Common myeloid progenitor, CD34-positive (primary cell): ENCODE results near the gene PLEKHM3.

Experiments used
- CTCF ChIA-PET: fragments of 350-600 bp; sonication (Branson Sonifier 250); formaldehyde crosslinking; loops from one replicate; lab custom pipeline; 2021; ENCODE audit warnings: antibody characterized with exemption; lab: Charles Lee
- POLR2A ChIA-PET: fragments of 350-600 bp; sonication (Branson Sonifier 250); formaldehyde crosslinking; loops from one replicate; lab custom pipeline; 2021; ENCODE audit warnings: antibody characterized with exemption; lab: Charles Lee
- DNase-seq, 3 donors: peaks; one replicate each; pipeline versions ENCODE4 v3.0.0 to v3.0.0-alpha.2; 2013
- H3K27ac ChIP-seq, 2 experiments: 1 replicate in 1 of 2; 2 replicates in 1 of 2; pipeline ENCODE4 v1.7.0; 2013; ENCODE audit warnings: inconsistent platforms in 2 of 2, low read length in 2 of 2, mild to moderate bottlenecking in 2 of 2, low read depth in 1 of 2, moderate library complexity in 1 of 2; ENCODE audit not compliant: severe bottlenecking in 2 of 2, insufficient read depth in 1 of 2, poor library complexity in 1 of 2
- H3K27me3 ChIP-seq, 5 experiments: replicated peaks in 2 of 5; 1 replicate in 3 of 5; 2 replicates in 2 of 5; pipeline versions ENCODE4 v1.6.1 to v1.7.0; 2013; ENCODE audit warnings: low read length in 4 of 5, mild to moderate bottlenecking in 2 of 5, moderate library complexity in 2 of 5, inconsistent platforms in 1 of 5; ENCODE audit not compliant: insufficient read depth in 5 of 5, control insufficient read depth in 4 of 5
- H3K36me3 ChIP-seq, 4 experiments: 1 replicate in 2 of 4; 2 replicates in 2 of 4; pipeline versions ENCODE4 v1.6.1 to v1.7.0; 2013; ENCODE audit warnings: low read length in 3 of 4, control low read depth in 1 of 4, mild to moderate bottlenecking in 1 of 4; ENCODE audit not compliant: control insufficient read depth in 4 of 4, insufficient read depth in 4 of 4
- H3K4me1 ChIP-seq, 4 experiments: 1 replicate in 3 of 4; 2 replicates in 1 of 4; pipeline versions ENCODE4 v1.6.1 to v1.7.1; 2013; ENCODE audit warnings: low read length in 3 of 4, mild to moderate bottlenecking in 3 of 4, control low read depth in 1 of 4, inconsistent platforms in 1 of 4, moderate library complexity in 1 of 4; ENCODE audit not compliant: control insufficient read depth in 4 of 4, insufficient read depth in 4 of 4; ENCODE audit errors: control extremely low read depth in 1 of 4
- H3K4me3 ChIP-seq, 7 experiments: 1 replicate in 4 of 7; 2 replicates in 3 of 7; pipeline versions ENCODE4 v1.5.1 to v1.7.0; 2013; ENCODE audit warnings: mild to moderate bottlenecking in 7 of 7, low read length in 6 of 7, moderate library complexity in 6 of 7, inconsistent platforms in 2 of 7, low read depth in 2 of 7, control low read depth in 1 of 7; ENCODE audit not compliant: insufficient read depth in 4 of 7, control insufficient read depth in 1 of 7; ENCODE audit errors: extremely low read depth in 1 of 7
- H3K9me3 ChIP-seq, 5 experiments: 1 replicate in 4 of 5; 2 replicates in 1 of 5; pipeline versions ENCODE4 v1.6.1 to v1.7.1; 2013; ENCODE audit warnings: low read length in 4 of 5, mild to moderate bottlenecking in 2 of 5, inconsistent platforms in 1 of 5, low read depth in 1 of 5, moderate library complexity in 1 of 5; ENCODE audit not compliant: control insufficient read depth in 4 of 5, insufficient read depth in 2 of 5; ENCODE audit errors: control extremely low read depth in 1 of 5
- WGBS: methylation state at CpG from one replicate; pipeline ENCODE4 v1.1.5; 2013; ENCODE audit not compliant: insufficient coverage; 5-methylcytosine and 5-hydroxymethylcytosine counted together

PLEKHM3 gene

GRCh38 chr2:207905546-207905945 is 119.8 kb downstream of the PLEKHM3 start:
- ChIA-PET CTCF (interaction anchor here (1.1 kb wide), 1 partner anchor 12 kb away, joined by 4 read pairs; no protein-coding TSS in a partner anchor), POLR2A (no interaction called here)

GRCh38 chr2:207903236-207903635 is 122.1 kb downstream of the PLEKHM3 start:
- H3K4me3 ChIP-seq, result no peak overlapping the region
- no peak overlapping the region for H3K27ac ChIP-seq
- ChIA-PET CTCF (no interaction called here), POLR2A (no interaction called here)
- no peaks in the 10 kb centered on the region for H3K4me1 ChIP-seq
- H3K27me3 ChIP-seq, result no peaks in the 10 kb centered on the region
- peaks cover 3 to 12% (median 8%) of the 10 kb centered on the region in 4 experiments for H3K36me3 ChIP-seq
- H3K9me3 ChIP-seq, result no peaks in the 10 kb centered on the region
- WGBS, result no CpG with 5 or more reads among the region's 3 CpGs
- DNase-seq, result no peak

More at GRCh38 chr2:207905546-207905945, 119.8 kb downstream of the PLEKHM3 start:
- Histone ChIP-seq H3K9me3 (no peaks in the 10 kb centered on the region), H3K27ac (no peak overlapping the region), H3K27me3 (no peaks in the 10 kb centered on the region), H3K4me1 (no peaks in the 10 kb centered on the region), H3K4me3 (no peak overlapping the region), H3K36me3 (peaks cover 2 to 8% (median 4%) of the 10 kb centered on the region in 4 experiments)
- no CpG with 5 or more reads among the region's 1 CpG for WGBS
- DNase-seq, result no peak

- Histone ChIP-seq H3K27ac (no peak overlapping the region), H3K36me3 (peaks cover 3 to 12% (median 8%) of the 10 kb centered on the region in 4 experiments), H3K4me3 (no peak overlapping the region), H3K27me3 (no peaks in the 10 kb centered on the region), H3K9me3 (no peaks in the 10 kb centered on the region), H3K4me1 (no peaks in the 10 kb centered on the region)
- WGBS, result no CpG with 5 or more reads among the region's 2 CpGs
- no peak for DNase-seq
- POLR2A ChIA-PET, result no interaction called here
- CTCF ChIA-PET, result interaction anchor here (1.1 kb wide), 1 partner anchor 10 kb away, joined by 3 read pairs; no protein-coding TSS in a partner anchor
Observed at GRCh38 chr2:207902821-207903220, 122.5 kb downstream of the PLEKHM3 start.

GRCh38 chr2:207901829-207902228 is 123.5 kb downstream of the PLEKHM3 start:
- no peaks in the 10 kb centered on the region for H3K4me1 ChIP-seq
- ChIA-PET POLR2A (no interaction called here), CTCF (interaction anchor here (1.1 kb wide), 1 partner anchor 9 kb away, joined by 3 read pairs; no protein-coding TSS in a partner anchor)
- peaks cover 3 to 12% (median 8%) of the 10 kb centered on the region in 4 experiments for H3K36me3 ChIP-seq
- no peak for DNase-seq
- H3K27me3 ChIP-seq, result no peaks in the 10 kb centered on the region
- H3K4me3 ChIP-seq, result no peak overlapping the region
- no peaks in the 10 kb centered on the region for H3K9me3 ChIP-seq
- no peak overlapping the region for H3K27ac ChIP-seq
- 100% methylated on average over 6 of the region's 9 CpGs for WGBS

- Histone ChIP-seq H3K27ac (no peak overlapping the region), H3K27me3 (no peaks in the 10 kb centered on the region), H3K9me3 (no peaks in the 10 kb centered on the region), H3K4me3 (no peak overlapping the region), H3K4me1 (no peaks in the 10 kb centered on the region), H3K36me3 (peaks cover 3 to 12% (median 8%) of the 10 kb centered on the region in 4 experiments)
- ChIA-PET POLR2A (no interaction called here), CTCF (interaction anchor here (1.5 kb wide), 2 partner anchors 8 to 66 kb away, joined by 3 read pairs; no protein-coding TSS in a partner anchor)
- WGBS, result 96% methylated on average over 4 of the region's 4 CpGs
- no peak for DNase-seq
Observed at GRCh38 chr2:207901401-207901800, 123.9 kb downstream of the PLEKHM3 start.

- Histone ChIP-seq H3K36me3 (peaks cover 3 to 12% (median 8%) of the 10 kb centered on the region in 4 experiments), H3K27me3 (no peaks in the 10 kb centered on the region), H3K4me1 (no peaks in the 10 kb centered on the region), H3K4me3 (no peak overlapping the region), H3K9me3 (no peaks in the 10 kb centered on the region), H3K27ac (no peak overlapping the region)
- POLR2A ChIA-PET, result no interaction called here
- CTCF ChIA-PET, result interaction anchor here (1.3 kb wide), 1 partner anchor 72 kb away, joined by 3 read pairs; no protein-coding TSS in a partner anchor
- no peak for DNase-seq
- WGBS, result 95% methylated on average over 4 of the region's 8 CpGs
Observed at GRCh38 chr2:207898354-207898695, 127.0 kb downstream of the PLEKHM3 start.

GRCh38 chr2:207897541-207898353 is 127.6 kb downstream of the PLEKHM3 start:
- no peak for DNase-seq
- WGBS, result 94% methylated on average over 4 of the region's 9 CpGs
- Histone ChIP-seq H3K27ac (no peak overlapping the region), H3K9me3 (no peaks in the 10 kb centered on the region), H3K27me3 (no peaks in the 10 kb centered on the region), H3K4me1 (no peaks in the 10 kb centered on the region), H3K36me3 (peaks cover 3 to 12% (median 8%) of the 10 kb centered on the region in 4 experiments), H3K4me3 (no peak overlapping the region)
- POLR2A ChIA-PET, result no interaction called here
- CTCF ChIA-PET, result interaction anchor here (1.2 to 1.8 kb wide), 3 partner anchors 13 to 72 kb away, joined by 3 to 4 read pairs (median 3); no protein-coding TSS in a partner anchor
